Naive thymus-derived CD4-positive, alpha-beta T cell (primary cell): Measurements from ENCODE around the gene SLC7A5. TPM values are rescaled to one million over a fixed set of nuclear protein-coding genes. Genes with fewer than 3 reads are reported as not detected.
A peak's percentile ranks its signal among the peaks of the same experiment; 100 is the strongest.
"Not testable (repeated sequence)": the region's sequence is repeated elsewhere in the genome, so short reads cannot be mapped to it uniquely, and the experiment has no call there.

ENCODE experiments used
- ATAC-seq: fragments of 150-1000 bp; cut with Tn5 transposase; 2 replicates; pipeline ENCODE4 v1.10.0; 2021; ENCODE audit warnings: mild to moderate bottlenecking, moderate library complexity
- CTCF ChIA-PET: fragments of 350-600 bp; sonication (Branson Sonifier 250); formaldehyde crosslinking; loops from one replicate; lab custom pipeline; 2021; ENCODE audit warnings: antibody characterized with exemption; lab: Charles Lee
- POLR2A ChIA-PET: fragments of 350-600 bp; sonication (Branson Sonifier 250); formaldehyde crosslinking; loops from one replicate; lab custom pipeline; 2021; ENCODE audit warnings: antibody characterized with exemption, inconsistent platforms; lab: Charles Lee
- DNase-seq, 9 donors: peaks; one replicate each; pipeline versions ENCODE4 v3.0.0 to v3.0.0-alpha.2; 2020 to 2022; ENCODE audit warnings: mixed read lengths in 1 of 9
- H3K27ac ChIP-seq: one replicate; pipeline ENCODE4 v1.7.0; 2013; ENCODE audit warnings: mild to moderate bottlenecking, low read depth, low read length, moderate library complexity
- H3K27me3 ChIP-seq, 2 donors: one replicate each; pipeline ENCODE4 v1.7.0; 2013; ENCODE audit warnings: low read length in 2 of 2, mild to moderate bottlenecking in 2 of 2, moderate library complexity in 2 of 2; ENCODE audit not compliant: control insufficient read depth in 2 of 2, insufficient read depth in 2 of 2
- H3K36me3 ChIP-seq, 3 experiments: 1 replicate in 2 of 3; 2 replicates in 1 of 3; pipeline ENCODE4 v1.7.0; 2013; ENCODE audit warnings: low read length in 3 of 3, mild to moderate bottlenecking in 3 of 3, moderate library complexity in 1 of 3; ENCODE audit not compliant: insufficient read depth in 3 of 3, control insufficient read depth in 2 of 3
- H3K4me1 ChIP-seq, 2 donors: one replicate each; pipeline ENCODE4 v1.7.0; 2013; ENCODE audit warnings: low read length in 2 of 2, mild to moderate bottlenecking in 2 of 2, moderate library complexity in 1 of 2; ENCODE audit not compliant: control insufficient read depth in 2 of 2, insufficient read depth in 2 of 2
- H3K4me3 ChIP-seq: 2 replicates; pipeline ENCODE4 v1.7.0; 2013; ENCODE audit warnings: mild to moderate bottlenecking, low read length
- H3K9me3 ChIP-seq, 3 experiments: 1 replicate in 2 of 3; 2 replicates in 1 of 3; pipeline ENCODE4 v1.7.0; 2013; ENCODE audit warnings: low read length in 3 of 3; ENCODE audit not compliant: control insufficient read depth in 2 of 3
- H3K27ac Mint-ChIP-seq, 9 donors: one replicate each; pipeline ENCODE4 v1.8.0; 2020 to 2022; ENCODE audit warnings: mixed read lengths in 9 of 9, mild to moderate bottlenecking in 8 of 9, moderate library complexity in 5 of 9, inconsistent platforms in 2 of 9
- H3K27me3 Mint-ChIP-seq, 5 donors: one replicate each; pipeline ENCODE4 v1.8.0; 2021 to 2022; ENCODE audit warnings: mixed read lengths in 5 of 5, mild to moderate bottlenecking in 1 of 5
- H3K36me3 Mint-ChIP-seq, 5 donors: one replicate each; pipeline ENCODE4 v1.8.0; 2020 to 2022; ENCODE audit warnings: mixed read lengths in 5 of 5, mild to moderate bottlenecking in 3 of 5, inconsistent platforms in 1 of 5
- H3K4me1 Mint-ChIP-seq, 7 donors: one replicate each; pipeline ENCODE4 v1.8.0; 2020 to 2022; ENCODE audit warnings: mixed read lengths in 7 of 7, mild to moderate bottlenecking in 3 of 7, inconsistent platforms in 1 of 7
- H3K4me3 Mint-ChIP-seq, 10 donors: one replicate each; pipeline ENCODE4 v1.8.0; 2020 to 2022; ENCODE audit warnings: mild to moderate bottlenecking in 10 of 10, mixed read lengths in 10 of 10, moderate library complexity in 6 of 10, inconsistent platforms in 2 of 10
- H3K9me3 Mint-ChIP-seq, 11 donors: one replicate each; pipeline ENCODE4 v1.8.0; 2020 to 2022; ENCODE audit warnings: mixed read lengths in 11 of 11, mild to moderate bottlenecking in 4 of 11, inconsistent platforms in 1 of 11, moderate library complexity in 1 of 11
- intact Hi-C, 2 donors: fragments of 100-400 bp; cut with micrococcal nuclease; formaldehyde crosslinking; loops; one replicate each; pipeline ENCODE4 v1.15.1; 2023
- polyA plus RNA-seq, 2 donors: library from polyadenylated mRNA; unstranded; fragments of 300-500 nt; fragmentation: Illumina TruSeq; gene quantifications; one replicate each; pipeline ENCODE4 v1.2.3, GENCODE V29; 2021
- total RNA-seq, 6 experiments: library from RNA in 5 of 6; stranded (reverse) in 5 of 6; gene quantifications; 1 replicate in 5 of 6; 2 replicates in 1 of 6; pipeline ENCODE4 v1.2.3 and lab custom pipeline; 2021 to 2026

The SLC7A5 gene
- 100 to 1,000 TPM in 1 of 5 experiments, 10 to 100 TPM in 2, 1 to 10 TPM in 2; 6.0 to 113 (median 29.3) TPM for total RNA-seq
- polyA plus RNA-seq = 1 to 10 TPM; 3.3 to 3.4 TPM
- 89.2 reads per million, percentile 82 among the genes with 10 or more reads in this experiment for total RNA-seq (lab: John Stamatoyannopoulos, UW)

DNA sequence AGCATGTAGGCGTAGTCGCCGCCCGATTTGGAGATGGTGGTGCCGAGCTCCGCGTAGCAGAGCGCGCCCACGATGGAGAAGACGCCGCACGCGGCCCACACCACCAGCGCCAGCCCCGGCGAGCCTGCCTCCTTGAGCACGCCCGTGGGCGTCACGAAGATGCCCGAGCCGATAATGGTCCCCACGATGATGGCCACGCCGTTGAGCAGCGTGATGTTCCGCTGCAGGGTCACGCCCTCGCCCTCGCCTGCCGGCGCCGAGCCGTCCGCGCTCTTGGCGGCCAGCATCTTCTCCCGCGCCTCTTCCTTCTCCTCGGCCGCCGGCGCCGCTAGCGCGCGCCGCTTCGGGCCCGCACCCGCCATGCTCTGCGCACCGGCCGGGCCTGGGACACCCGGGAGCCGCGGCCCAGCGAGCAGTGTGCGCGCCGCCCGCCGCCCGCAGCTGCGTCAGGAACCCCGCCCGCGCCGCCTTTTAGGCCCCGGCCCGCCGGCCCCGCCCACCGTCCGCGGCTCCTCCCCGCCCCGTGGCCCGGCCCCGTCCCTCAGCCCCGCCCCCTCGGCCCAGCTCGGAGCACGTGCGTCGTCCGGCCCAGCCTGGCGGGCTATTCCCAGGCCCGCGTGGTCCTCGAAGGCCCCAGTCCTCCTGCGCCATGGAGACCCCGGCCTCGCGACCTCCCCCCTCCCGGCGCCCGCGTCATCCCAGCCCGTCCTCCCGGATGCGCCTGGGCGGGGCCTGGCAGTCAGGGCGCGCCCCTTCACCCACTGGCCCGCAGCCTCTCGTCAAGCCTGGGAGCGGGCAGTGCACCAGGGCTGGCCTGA, at the start of gene SLC7A5:
SLC7A5 (minus strand) TSS at position 447 of the 818 bp plus-strand sequence; CDS start at position 362, 85 bp downstream.
- not testable (repeated sequence) for H3K27me3 Mint-ChIP-seq, H3K9me3 ChIP-seq, H3K27me3 ChIP-seq, H3K36me3 ChIP-seq, H3K9me3 Mint-ChIP-seq
- Mint-ChIP-seq H3K4me3 (peak within 1 kb of the TSS; percentile 90 to 99 (median 94)), H3K36me3 (peaks cover 0 to 25% (median 0%) of the 10 kb centered on the region in 5 donors), H3K27ac (peak within 1 kb of the TSS; percentile 87 to 96 (median 95)), H3K4me1 (peaks cover 24 to 64% (median 37%) of the 10 kb centered on the region in 7 donors)
- H3K4me3 ChIP-seq = peak within 1 kb of the TSS; percentile 80
- ChIA-PET POLR2A (interaction anchor here (1.0 to 4.8 kb wide), 6 partner anchors 10 to 104 kb away, joined by 4 to 52 read pairs (median 6); partner anchors contain the start of genes BANP and KLHDC4), CTCF (interaction anchor here (0.9 to 5.8 kb wide), 6 partner anchors 17 to 100 kb away, joined by 3 to 138 read pairs (median 11); no protein-coding TSS in a partner anchor)
- peak; percentile 77 to 97 (median 84) for DNase-seq
- intact Hi-C loops = loop anchor here (1.0 to 10.0 kb wide), 5 partner anchors 63 to 484 kb away; partner anchors contain the start of genes BANP (in 2 of the 2), FBXO31 (in 1 of the 2) and ZCCHC14 (in 1 of the 2)
- ATAC-seq = peak; percentile 89
- peak within 1 kb of the TSS; percentile 79 for H3K27ac ChIP-seq
- H3K4me1 ChIP-seq = peaks cover 16 to 21% of the 10 kb centered on the region in 2 donors

DNA sequence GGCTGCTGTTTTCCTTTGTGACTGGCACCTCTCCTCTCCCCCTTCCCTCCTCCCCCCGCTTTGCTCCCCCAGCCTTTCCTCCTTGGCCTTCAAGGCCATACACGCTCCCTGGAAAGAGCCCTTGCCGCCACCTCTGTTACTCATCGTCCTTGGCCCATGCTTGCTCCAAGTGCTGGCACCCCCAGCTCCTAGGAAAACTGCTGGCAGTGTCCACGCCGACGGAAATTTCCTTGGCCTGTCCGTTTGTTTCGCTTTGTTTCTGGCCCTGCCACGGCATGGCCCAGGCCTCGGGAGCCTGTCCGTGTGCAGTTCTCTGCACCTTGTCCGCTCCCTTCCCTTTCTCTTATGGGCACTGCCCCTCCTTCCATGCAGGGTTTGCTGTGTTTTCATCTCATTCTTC, 49.0 kb upstream of the SLC7A5 start:
- intact Hi-C loops = no loop called here
- no peaks in the 10 kb centered on the region for H3K9me3 Mint-ChIP-seq
- H3K4me3 Mint-ChIP-seq = no peak overlapping the region
- peaks cover 0 to 10% (median 4%) of the 10 kb centered on the region in 5 donors for H3K27me3 Mint-ChIP-seq
- Histone ChIP-seq H3K9me3 (no peaks in the 10 kb centered on the region), H3K4me1 (no peaks in the 10 kb centered on the region), H3K27me3 (no peaks in the 10 kb centered on the region), H3K27ac (no peak overlapping the region), H3K36me3 (no peaks in the 10 kb centered on the region), H3K4me3 (no peak overlapping the region)
- ChIA-PET POLR2A (no interaction called here), CTCF (no interaction called here)
- ATAC-seq = no peak
- DNase-seq = no peak
- H3K27ac Mint-ChIP-seq = no peak overlapping the region
- no peaks in the 10 kb centered on the region for H3K36me3 Mint-ChIP-seq
- H3K4me1 Mint-ChIP-seq = peaks cover 0 to 6% (median 0%) of the 10 kb centered on the region in 7 donors

DNA sequence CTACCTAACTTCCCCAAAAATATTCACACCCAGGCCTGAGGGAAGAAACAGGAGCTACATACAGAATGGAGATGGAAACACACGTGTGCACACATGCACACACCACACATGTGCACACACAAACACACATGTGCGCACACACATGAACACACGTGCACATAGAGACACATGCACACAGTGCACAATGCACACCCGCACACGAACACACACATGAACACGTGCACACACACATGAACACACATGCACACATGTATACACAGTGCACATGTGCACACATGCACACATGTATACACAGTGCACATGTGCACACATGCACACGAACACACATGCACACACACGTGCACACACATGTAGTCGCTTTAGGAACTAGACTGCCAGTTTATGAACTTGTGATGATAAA, 48.2 kb upstream of the SLC7A5 start:
- Mint-ChIP-seq H3K27ac (no peak overlapping the region), H3K9me3 (no peaks in the 10 kb centered on the region), H3K27me3 (peaks cover 0 to 14% (median 4%) of the 10 kb centered on the region in 5 donors), H3K36me3 (no peaks in the 10 kb centered on the region), H3K4me3 (no peak overlapping the region), H3K4me1 (peaks cover 0 to 6% (median 0%) of the 10 kb centered on the region in 7 donors)
- ATAC-seq = no peak
- ChIA-PET POLR2A (no interaction called here), CTCF (no interaction called here)
- H3K9me3 ChIP-seq = no peaks in the 10 kb centered on the region
- no peaks in the 10 kb centered on the region for H3K36me3 ChIP-seq
- H3K4me3 ChIP-seq = no peak overlapping the region
- H3K27me3 ChIP-seq = no peaks in the 10 kb centered on the region
- H3K4me1 ChIP-seq = no peaks in the 10 kb centered on the region
- intact Hi-C loops = no loop called here
- no peak for DNase-seq
- no peak overlapping the region for H3K27ac ChIP-seq

DNA sequence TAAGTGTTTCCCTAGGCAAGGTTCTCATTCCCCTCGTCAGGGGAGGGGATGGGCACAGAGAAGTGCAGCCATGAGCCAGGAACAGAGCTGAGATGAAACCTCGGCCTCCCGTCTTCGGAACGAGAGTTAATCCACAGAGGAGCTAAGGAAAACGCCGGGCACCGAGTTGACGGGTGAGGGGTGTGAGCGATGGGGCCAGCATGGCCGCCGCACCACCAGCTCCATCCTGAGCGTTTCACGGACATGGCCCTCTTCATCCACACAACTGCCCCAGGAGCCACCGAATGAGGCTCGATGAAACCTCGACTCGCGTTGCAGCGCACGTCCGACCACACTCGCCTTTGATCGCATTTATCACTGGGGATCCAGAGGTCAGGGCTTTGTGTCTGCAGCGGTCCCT, 45.5 kb upstream of the SLC7A5 start:
- H3K4me3 Mint-ChIP-seq = no peak overlapping the region
- no peak for DNase-seq
- no peaks in the 10 kb centered on the region for H3K27me3 ChIP-seq
- ChIA-PET POLR2A (interaction anchor here (0.6 kb wide), 1 partner anchor 170 kb away, joined by 4 read pairs; no protein-coding TSS in a partner anchor), CTCF (interaction anchor here (0.6 kb wide), 2 partner anchors 134 to 136 kb away, joined by 4 to 6 read pairs; no protein-coding TSS in a partner anchor)
- peaks cover 0 to 8% (median 0%) of the 10 kb centered on the region in 7 donors for H3K4me1 Mint-ChIP-seq
- no peak overlapping the region for H3K4me3 ChIP-seq
- no peak overlapping the region for H3K27ac ChIP-seq
- H3K9me3 ChIP-seq = no peaks in the 10 kb centered on the region
- H3K27ac Mint-ChIP-seq = no peak overlapping the region
- no peaks in the 10 kb centered on the region for H3K9me3 Mint-ChIP-seq
- H3K27me3 Mint-ChIP-seq = peaks cover 0 to 17% (median 4%) of the 10 kb centered on the region in 5 donors
- intact Hi-C loops = no loop called here
- H3K36me3 Mint-ChIP-seq = no peaks in the 10 kb centered on the region
- ATAC-seq = no peak
- no peaks in the 10 kb centered on the region for H3K36me3 ChIP-seq
- no peaks in the 10 kb centered on the region for H3K4me1 ChIP-seq

DNA sequence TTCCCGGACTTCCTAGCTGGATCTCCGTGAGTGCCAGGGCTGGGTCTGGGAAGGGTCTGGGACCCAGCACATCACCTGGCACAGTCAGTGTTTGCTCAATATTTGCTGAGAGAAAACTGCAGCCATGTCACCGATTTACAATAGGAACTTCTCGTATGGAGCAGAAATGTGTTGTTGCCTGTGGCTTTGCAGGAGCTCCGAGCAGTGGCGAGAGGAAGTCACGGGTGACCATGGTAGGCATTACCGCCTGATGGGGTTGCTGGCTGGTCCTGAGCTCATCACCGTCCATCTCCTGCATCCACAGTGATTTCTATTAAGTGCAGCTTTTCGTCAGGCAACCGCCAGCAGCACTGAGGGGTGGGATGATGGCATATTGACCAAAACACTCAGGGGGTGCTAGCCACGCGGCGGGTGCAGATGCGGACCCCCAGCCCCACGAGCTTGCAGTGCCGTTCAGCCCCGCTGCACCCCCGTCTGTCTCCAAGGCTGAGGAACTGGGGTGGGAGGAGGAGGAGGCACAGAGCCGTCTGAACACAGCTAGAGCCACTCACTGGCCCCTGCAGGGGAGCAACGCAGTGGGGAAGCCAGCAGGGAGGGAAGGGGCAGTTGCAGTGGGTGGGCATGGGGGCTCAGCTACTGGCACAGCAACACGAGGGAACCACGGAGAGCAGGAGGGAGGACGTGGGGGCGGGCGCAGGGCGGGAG, 44.9 kb upstream of the SLC7A5 start:
- H3K9me3 Mint-ChIP-seq, H3K27ac Mint-ChIP-seq, H3K27ac ChIP-seq, DNase-seq, H3K36me3 Mint-ChIP-seq, H3K4me1 ChIP-seq, H3K4me3 ChIP-seq, H3K36me3 ChIP-seq, intact Hi-C loops, H3K27me3 ChIP-seq, ATAC-seq, H3K4me3 Mint-ChIP-seq, H3K9me3 ChIP-seq: not testable (repeated sequence)
- Mint-ChIP-seq H3K27me3 (peaks cover 0 to 17% (median 4%) of the 10 kb centered on the region in 5 donors), H3K4me1 (peaks cover 3 to 12% (median 4%) of the 10 kb centered on the region in 7 donors)
- ChIA-PET CTCF (interaction anchor here (0.6 kb wide), 2 partner anchors 134 to 135 kb away, joined by 4 to 6 read pairs; no protein-coding TSS in a partner anchor), POLR2A (interaction anchor here (0.6 kb wide), 1 partner anchor 170 kb away, joined by 4 read pairs; no protein-coding TSS in a partner anchor)

DNA sequence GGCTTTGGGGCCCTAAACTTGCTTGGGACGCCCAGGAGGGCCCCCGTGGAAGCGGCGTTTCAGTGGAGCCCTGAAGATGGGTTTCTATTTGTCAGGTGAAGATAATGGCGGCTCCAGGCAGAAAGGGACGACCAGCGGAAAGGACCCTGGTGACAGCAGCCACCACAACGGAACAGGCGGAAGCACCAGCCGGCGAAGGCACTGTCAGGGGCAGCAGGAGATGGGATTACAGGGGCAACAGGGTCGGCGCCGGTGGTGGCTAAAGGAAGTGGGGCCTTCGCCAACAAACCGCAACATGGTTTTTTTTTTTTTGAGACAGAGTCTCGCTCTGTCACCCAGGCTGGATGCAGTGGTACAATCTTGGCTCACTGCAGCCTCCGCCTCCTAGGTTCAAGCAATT, 43.4 kb upstream of the SLC7A5 start:
- not testable (repeated sequence) for H3K9me3 Mint-ChIP-seq
- H3K4me3 Mint-ChIP-seq = peak overlapping the region in 3 of 10 donors; percentile 8 to 38 (median 37)
- peak overlapping the region in 2 of 9 donors; percentile 18 to 77 for H3K27ac Mint-ChIP-seq

More for the DNA sequence above, 43.4 kb upstream of the SLC7A5 start:
- H3K9me3 ChIP-seq, H3K36me3 ChIP-seq, intact Hi-C loops, H3K27me3 ChIP-seq, CTCF ChIA-PET, H3K4me1 ChIP-seq, ATAC-seq, H3K4me3 ChIP-seq, H3K27ac ChIP-seq, POLR2A ChIA-PET, DNase-seq, H3K36me3 Mint-ChIP-seq: not testable (repeated sequence)
- Mint-ChIP-seq H3K27me3 (peaks cover 0 to 20% (median 0%) of the 10 kb centered on the region in 5 donors), H3K4me1 (peaks cover 5 to 11% (median 6%) of the 10 kb centered on the region in 7 donors)
